H9 (cell line): ENCODE results near the gene DPP10. TPM values are rescaled to one million over a fixed set of nuclear protein-coding genes. Genes with fewer than 3 reads are reported as not detected.

Experiments used
- DNase-seq: peaks from one replicate; pipeline ENCODE4 v3.0.0-alpha.2; 2017
- H2AFZ ChIP-seq: one replicate; pipeline ENCODE4 v1.6.1; 2013; ENCODE audit warnings: mild to moderate bottlenecking, low read length, control low read depth, moderate library complexity
- H2AK5ac ChIP-seq: 2 replicates; pipeline ENCODE4 v1.6.1; 2013; ENCODE audit warnings: low read length, control low read depth, mixed read lengths; ENCODE audit not compliant: insufficient read length
- H2BK120ac ChIP-seq: one replicate; pipeline ENCODE4 v1.6.1; 2013; ENCODE audit warnings: low read depth, mild to moderate bottlenecking, low read length, control low read depth, inconsistent platforms; ENCODE audit not compliant: poor library complexity, severe bottlenecking
- H2BK12ac ChIP-seq: 2 replicates; pipeline ENCODE4 v1.6.1; 2013; ENCODE audit warnings: low read length, control low read depth, mixed read lengths, low read depth; ENCODE audit not compliant: insufficient read length
- H2BK15ac ChIP-seq: 2 replicates; pipeline ENCODE4 v1.6.1; 2013; ENCODE audit warnings: low read depth, low read length, control low read depth
- H2BK20ac ChIP-seq: one replicate; pipeline ENCODE4 v1.6.1; 2013; ENCODE audit warnings: low read depth, mild to moderate bottlenecking, low read length, control low read depth, inconsistent platforms; ENCODE audit not compliant: poor library complexity, severe bottlenecking
- H2BK5ac ChIP-seq: 2 replicates; pipeline ENCODE4 v1.6.1; 2013; ENCODE audit warnings: low read length, control low read depth, mixed read lengths; ENCODE audit not compliant: insufficient read length
- H3K14ac ChIP-seq: 2 replicates; pipeline ENCODE4 v1.6.1; 2013; ENCODE audit warnings: low read length, control low read depth; ENCODE audit not compliant: insufficient read depth
- H3K18ac ChIP-seq: 2 replicates; pipeline ENCODE4 v1.6.1; 2013; ENCODE audit warnings: low read depth, mild to moderate bottlenecking, mixed read lengths, low read length, control low read depth; ENCODE audit not compliant: insufficient read length
- H3K23ac ChIP-seq: 2 replicates; pipeline ENCODE4 v1.6.1; 2013; ENCODE audit warnings: low read length, control low read depth, mixed read lengths, low read depth; ENCODE audit not compliant: insufficient read length
- H3K23me2 ChIP-seq: 2 replicates; pipeline ENCODE4 v1.6.1; 2013; ENCODE audit warnings: low read depth, mild to moderate bottlenecking, mixed read lengths, low read length, control low read depth; ENCODE audit not compliant: insufficient read length, poor library complexity, severe bottlenecking
- H3K27ac ChIP-seq: 2 replicates; pipeline ENCODE4 v1.5.1; 2013; ENCODE audit warnings: low read length, control low read depth, mixed read lengths, low read depth; ENCODE audit not compliant: insufficient read length
- H3K27me3 ChIP-seq: 2 replicates; pipeline ENCODE4 v1.6.1; 2013; ENCODE audit warnings: low read length, control low read depth, inconsistent platforms; ENCODE audit not compliant: insufficient read depth
- H3K4ac ChIP-seq: 2 replicates; pipeline ENCODE4 v1.6.1; 2013; ENCODE audit warnings: low read depth, mild to moderate bottlenecking, control low read depth, inconsistent platforms, low read length, moderate library complexity
- H3K4me1 ChIP-seq: 2 replicates; pipeline ENCODE4 v1.6.1; 2013; ENCODE audit warnings: low read length, control low read depth, inconsistent platforms; ENCODE audit not compliant: insufficient read depth
- H3K4me2 ChIP-seq: 2 replicates; pipeline ENCODE4 v1.6.1; 2013; ENCODE audit warnings: low read length, control low read depth, mixed read lengths; ENCODE audit not compliant: insufficient read length, insufficient read depth
- H3K56ac ChIP-seq: 2 replicates; pipeline ENCODE4 v1.6.1; 2013; ENCODE audit warnings: low read depth, mild to moderate bottlenecking, mixed read lengths, low read length, control low read depth; ENCODE audit not compliant: insufficient read length
- H3K79me1 ChIP-seq: 2 replicates; pipeline ENCODE4 v1.6.1; 2013; ENCODE audit warnings: low read depth, mild to moderate bottlenecking, moderate library complexity, low read length, control low read depth, inconsistent platforms; ENCODE audit not compliant: insufficient read depth, poor library complexity, severe bottlenecking
- H3K79me2 ChIP-seq: 2 replicates; pipeline ENCODE4 v1.6.1; 2013; ENCODE audit warnings: low read length, control low read depth, inconsistent platforms; ENCODE audit not compliant: insufficient read depth
- H3K9ac ChIP-seq: 2 replicates; pipeline ENCODE4 v1.6.1; 2013; ENCODE audit warnings: low read length, control low read depth, mixed read lengths; ENCODE audit not compliant: insufficient read length; ENCODE audit errors: extremely low read depth
- H3K9me3 ChIP-seq: one replicate; pipeline ENCODE4 v1.6.1; 2013; ENCODE audit warnings: low read depth, low read length, inconsistent platforms; ENCODE audit not compliant: control insufficient read depth
- H3T11ph ChIP-seq: one replicate; pipeline ENCODE4 v1.6.1; 2013; ENCODE audit warnings: mild to moderate bottlenecking, low read length, control low read depth, inconsistent platforms
- H4K20me1 ChIP-seq: one replicate; pipeline ENCODE4 v1.6.1; 2013; ENCODE audit not compliant: control insufficient read depth, insufficient read length, insufficient read depth
- H4K5ac ChIP-seq: 2 replicates; pipeline ENCODE4 v1.6.1; 2013; ENCODE audit warnings: low read depth, mild to moderate bottlenecking, mixed read lengths, low read length, control low read depth; ENCODE audit not compliant: insufficient read length
- H4K8ac ChIP-seq: replicated peaks from 2 replicates; pipeline ENCODE4 v1.6.1; 2013; ENCODE audit warnings: low read length, control low read depth, mixed read lengths, low read depth; ENCODE audit not compliant: insufficient read length
- H4K91ac ChIP-seq: 2 replicates; pipeline ENCODE4 v1.6.1; 2013; ENCODE audit warnings: low read depth, mild to moderate bottlenecking, moderate library complexity, mixed read lengths, low read length, control low read depth; ENCODE audit not compliant: insufficient read length
- H3K27ac Mint-ChIP-seq, 3 experiments: 2 replicates in 2 of 3; 3 replicates in 1 of 3; pipeline ENCODE4 v1.8.0; 2020 to 2021; ENCODE audit warnings: mixed read lengths in 3 of 3, mild to moderate bottlenecking in 1 of 3, moderate library complexity in 1 of 3
- H3K27me3 Mint-ChIP-seq: 2 replicates; pipeline ENCODE4 v1.8.0; 2021; ENCODE audit warnings: low read depth, mild to moderate bottlenecking, moderate library complexity, mixed read lengths
- H3K36me3 Mint-ChIP-seq, 3 experiments: 2 replicates in 2 of 3; 3 replicates in 1 of 3; pipeline ENCODE4 v1.8.0; 2020 to 2021; ENCODE audit warnings: low read depth in 3 of 3, mixed read lengths in 3 of 3; ENCODE audit not compliant: insufficient read depth in 1 of 3
- H3K4me1 Mint-ChIP-seq, 2 experiments: 2 replicates each; pipeline ENCODE4 v1.8.0; 2020; ENCODE audit warnings: mixed read lengths in 2 of 2
- H3K4me3 Mint-ChIP-seq, 2 experiments: 2 replicates in 1 of 2; 3 replicates in 1 of 2; pipeline ENCODE4 v1.8.0; 2020 to 2021; ENCODE audit warnings: mild to moderate bottlenecking in 2 of 2, mixed read lengths in 2 of 2, moderate library complexity in 1 of 2
- H3K9me3 Mint-ChIP-seq, 2 experiments: 2 replicates in 1 of 2; 3 replicates in 1 of 2; pipeline ENCODE4 v1.8.0; 2020; ENCODE audit warnings: mild to moderate bottlenecking in 2 of 2, mixed read lengths in 2 of 2, moderate library complexity in 1 of 2
- total RNA-seq: library from RNA; stranded (reverse); gene quantifications from 2 replicates; pipeline ENCODE4 v1.2.1, GENCODE V29; 2021
- TF ChIP-seq, protein P1 (sequence below): fragments of 200-600 bp; sonication (generic); conservative IDR thresholded peaks from 3 replicates; pipeline ENCODE4 v1.8.0; 2021; ENCODE audit warnings: antibody characterized with exemption, mild to moderate bottlenecking

Gene DPP10
- total RNA-seq, 1 experiment from 2014 or later = 11.3 TPM

DNA sequence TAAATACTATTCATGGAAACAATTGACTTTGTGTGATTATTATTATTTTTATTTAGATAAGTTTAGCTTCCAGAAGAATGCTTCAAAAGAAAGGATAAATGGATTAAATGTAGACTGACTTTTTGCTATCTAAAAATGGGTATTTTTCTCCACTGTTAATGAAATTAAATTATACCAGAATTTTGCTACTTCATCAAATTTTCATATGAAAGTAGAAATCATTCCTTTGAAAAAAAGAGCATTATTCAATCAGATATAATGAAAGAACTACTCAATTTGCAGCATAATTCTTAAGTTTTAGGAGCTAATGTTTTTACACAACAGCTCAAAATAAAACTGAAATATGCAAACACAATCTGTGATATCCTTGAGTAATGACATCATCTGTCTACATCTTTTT, 1424.6 kb downstream of the DPP10 start:
- Histone ChIP-seq H2BK20ac (no peak overlapping the region), H3K4ac (no peak overlapping the region), H3K79me1 (no peaks in the 10 kb centered on the region), H3K14ac (no peak overlapping the region), H4K91ac (no peak overlapping the region), H3K27me3 (no peaks in the 10 kb centered on the region), H3K27ac (no peak overlapping the region), H2BK12ac (no peak overlapping the region), H2AFZ (no peak overlapping the region), H3K23ac (no peak overlapping the region), H2BK15ac (no peak overlapping the region), H3K79me2 (no peaks in the 10 kb centered on the region), H3K9ac (no peak overlapping the region), H3K23me2 (no peaks in the 10 kb centered on the region), H3K9me3 (no peaks in the 10 kb centered on the region), H4K20me1 (no peaks in the 10 kb centered on the region), H3K4me1 (no peaks in the 10 kb centered on the region; the same call in 1 of the 2 replicates), H3K4me2 (no peak overlapping the region), H4K5ac (no peak overlapping the region), H3K18ac (no peak overlapping the region), H4K8ac (no peak overlapping the region), H3T11ph (no peak overlapping the region), H3K56ac (no peak overlapping the region), H2BK120ac (no peak overlapping the region), H2BK5ac (no peak overlapping the region), H2AK5ac (no peak overlapping the region)
- no peak overlapping the region for H3K4me3 Mint-ChIP-seq
- no peaks in the 10 kb centered on the region for H3K36me3 Mint-ChIP-seq
- DNase-seq = no peak
- H3K27ac Mint-ChIP-seq = no peak overlapping the region
- no peaks in the 10 kb centered on the region for H3K9me3 Mint-ChIP-seq
- H3K4me1 Mint-ChIP-seq = no peaks in the 10 kb centered on the region
- H3K27me3 Mint-ChIP-seq = no peaks in the 10 kb centered on the region
- TF ChIP-seq, protein P1, sequence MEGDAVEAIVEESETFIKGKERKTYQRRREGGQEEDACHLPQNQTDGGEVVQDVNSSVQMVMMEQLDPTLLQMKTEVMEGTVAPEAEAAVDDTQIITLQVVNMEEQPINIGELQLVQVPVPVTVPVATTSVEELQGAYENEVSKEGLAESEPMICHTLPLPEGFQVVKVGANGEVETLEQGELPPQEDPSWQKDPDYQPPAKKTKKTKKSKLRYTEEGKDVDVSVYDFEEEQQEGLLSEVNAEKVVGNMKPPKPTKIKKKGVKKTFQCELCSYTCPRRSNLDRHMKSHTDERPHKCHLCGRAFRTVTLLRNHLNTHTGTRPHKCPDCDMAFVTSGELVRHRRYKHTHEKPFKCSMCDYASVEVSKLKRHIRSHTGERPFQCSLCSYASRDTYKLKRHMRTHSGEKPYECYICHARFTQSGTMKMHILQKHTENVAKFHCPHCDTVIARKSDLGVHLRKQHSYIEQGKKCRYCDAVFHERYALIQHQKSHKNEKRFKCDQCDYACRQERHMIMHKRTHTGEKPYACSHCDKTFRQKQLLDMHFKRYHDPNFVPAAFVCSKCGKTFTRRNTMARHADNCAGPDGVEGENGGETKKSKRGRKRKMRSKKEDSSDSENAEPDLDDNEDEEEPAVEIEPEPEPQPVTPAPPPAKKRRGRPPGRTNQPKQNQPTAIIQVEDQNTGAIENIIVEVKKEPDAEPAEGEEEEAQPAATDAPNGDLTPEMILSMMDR = no peak
